OCI-LY3 (cell line): ENCODE measurements around the gene TTC7B.

Source experiments
- EZH2phosphoT487 ChIP-seq: fragments of 200-600 bp; shearing (Covaris generic); IDR thresholded peaks from 2 replicates; pipeline ENCODE4 v1.6.1; 2018; ENCODE audit warnings: antibody characterized with exemption, mixed run types, low read depth
- TF ChIP-seq, protein P1 (sequence below): fragments of 200-600, 300-600 bp; sonication (generic); IDR thresholded peaks from 2 replicates; pipeline ENCODE4 v1.5.1; 2014; ENCODE audit warnings: antibody characterized with exemption, low read length, low read depth

- TF ChIP-seq, protein P1, sequence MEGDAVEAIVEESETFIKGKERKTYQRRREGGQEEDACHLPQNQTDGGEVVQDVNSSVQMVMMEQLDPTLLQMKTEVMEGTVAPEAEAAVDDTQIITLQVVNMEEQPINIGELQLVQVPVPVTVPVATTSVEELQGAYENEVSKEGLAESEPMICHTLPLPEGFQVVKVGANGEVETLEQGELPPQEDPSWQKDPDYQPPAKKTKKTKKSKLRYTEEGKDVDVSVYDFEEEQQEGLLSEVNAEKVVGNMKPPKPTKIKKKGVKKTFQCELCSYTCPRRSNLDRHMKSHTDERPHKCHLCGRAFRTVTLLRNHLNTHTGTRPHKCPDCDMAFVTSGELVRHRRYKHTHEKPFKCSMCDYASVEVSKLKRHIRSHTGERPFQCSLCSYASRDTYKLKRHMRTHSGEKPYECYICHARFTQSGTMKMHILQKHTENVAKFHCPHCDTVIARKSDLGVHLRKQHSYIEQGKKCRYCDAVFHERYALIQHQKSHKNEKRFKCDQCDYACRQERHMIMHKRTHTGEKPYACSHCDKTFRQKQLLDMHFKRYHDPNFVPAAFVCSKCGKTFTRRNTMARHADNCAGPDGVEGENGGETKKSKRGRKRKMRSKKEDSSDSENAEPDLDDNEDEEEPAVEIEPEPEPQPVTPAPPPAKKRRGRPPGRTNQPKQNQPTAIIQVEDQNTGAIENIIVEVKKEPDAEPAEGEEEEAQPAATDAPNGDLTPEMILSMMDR = no peak
- no peak for TF ChIP-seq EZH2phosphoT487
Observed at GRCh38 chr14:90624732-90625400, 191.4 kb downstream of the TTC7B start.
